Activated CD8-positive, alpha-beta T cell treated with anti-CD3 and anti-CD28 coated beads for 36 hours (primary cell): ENCODE measurements around the gene MRPS25. TPM values are rescaled to one million over a fixed set of nuclear protein-coding genes. Genes with fewer than 3 reads are reported as not detected.

Experiments
- ATAC-seq: fragments of 200-7000 bp; cut with Tn5 transposase; one replicate; pipeline ENCODE4 v1.10.0; 2021; ENCODE audit warnings: mild to moderate bottlenecking, moderate library complexity
- CTCF ChIA-PET: fragments of 350-600 bp; sonication (Branson Sonifier 250); formaldehyde crosslinking; loops from one replicate; lab custom pipeline; 2021; ENCODE audit warnings: antibody characterized with exemption; lab: Charles Lee
- POLR2A ChIA-PET: fragments of 350-600 bp; sonication (Branson Sonifier 250); formaldehyde crosslinking; loops from one replicate; lab custom pipeline; 2021; ENCODE audit warnings: antibody characterized with exemption; lab: Charles Lee
- DNase-seq: peaks from one replicate; pipeline ENCODE4 v3.0.0-alpha.2; 2020
- H3K27ac Mint-ChIP-seq: one replicate; pipeline ENCODE4 v1.8.0; 2021; ENCODE audit warnings: mild to moderate bottlenecking, mixed read lengths
- H3K27me3 Mint-ChIP-seq: one replicate; pipeline ENCODE4 v1.8.0; 2021; ENCODE audit warnings: mixed read lengths
- H3K36me3 Mint-ChIP-seq: one replicate; pipeline ENCODE4 v1.8.0; 2021; ENCODE audit warnings: low read depth, mixed read lengths
- H3K4me1 Mint-ChIP-seq: one replicate; pipeline ENCODE4 v1.8.0; 2021; ENCODE audit warnings: low read depth, mixed read lengths
- H3K4me3 Mint-ChIP-seq: one replicate; pipeline ENCODE4 v1.8.0; 2021; ENCODE audit warnings: mild to moderate bottlenecking, moderate library complexity, mixed read lengths
- H3K9me3 Mint-ChIP-seq: one replicate; pipeline ENCODE4 v1.8.0; 2021; ENCODE audit warnings: mixed read lengths
- CTCF ChIP-seq: fragments of 200-600 bp; IDR thresholded peaks from one replicate; pipeline ENCODE4 v1.8.0; 2022; ENCODE audit warnings: antibody characterized with exemption, mild to moderate bottlenecking
- intact Hi-C: fragments of 100-400 bp; cut with micrococcal nuclease; formaldehyde crosslinking; loops from one replicate; pipeline ENCODE4 v1.10.0; 2022
- total RNA-seq, 2 experiments: library from RNA; stranded (reverse); gene quantifications; one replicate each; pipeline ENCODE4 v1.2.3, GENCODE V29; 2021

Gene MRPS25
- total RNA-seq, result 10 to 100 TPM; 73.9 to 78.2 TPM

DNA sequence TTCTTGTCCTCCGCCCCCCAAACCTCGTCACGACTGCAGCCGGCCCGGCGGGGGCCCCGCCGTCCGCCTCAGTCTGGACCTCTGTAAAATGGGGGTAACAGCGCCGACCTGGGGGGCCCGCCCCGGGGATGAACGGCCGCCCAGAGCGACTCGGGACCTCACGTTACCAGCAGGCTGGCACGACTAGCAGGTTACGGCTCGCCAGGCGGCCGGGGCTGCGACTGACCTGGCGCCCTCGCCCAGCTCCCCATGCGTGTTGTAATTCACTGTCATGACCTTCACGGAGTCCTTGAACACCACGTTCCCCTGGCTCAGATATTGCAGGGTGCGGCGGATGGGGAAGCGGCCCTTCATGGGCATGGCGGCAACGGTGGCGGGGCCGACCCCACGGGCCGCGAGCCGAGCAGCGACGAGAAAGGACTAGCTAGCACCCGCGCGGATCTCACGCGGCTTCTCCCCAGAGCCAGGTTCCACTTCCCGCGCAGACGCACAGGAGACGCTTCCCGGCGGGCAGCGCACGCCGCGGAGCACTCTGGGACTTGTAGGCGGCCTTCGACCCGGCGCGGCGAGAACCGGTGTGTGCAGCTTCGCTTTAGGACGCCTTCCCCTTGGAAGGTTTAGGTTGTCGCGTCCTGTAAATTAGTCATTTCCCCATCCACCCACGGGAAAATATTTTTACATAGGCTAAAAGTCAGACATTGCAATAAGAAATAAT, at the start of gene MRPS25:
Gene MRPS25 (minus strand): TSS at position 481 of the 715 bp plus-strand sequence. CDS start 121 bp downstream, at position 360.
- H3K27me3 Mint-ChIP-seq, result no peaks in the 10 kb centered on the region
- H3K9me3 Mint-ChIP-seq, result no peaks in the 10 kb centered on the region
- CTCF ChIA-PET, result interaction anchor here (0.9 to 3.0 kb wide), 8 partner anchors 11 to 45 kb away, joined by 3 to 14 read pairs (median 4); no protein-coding TSS in a partner anchor
- TF ChIP-seq CTCF, result no peak
- peak within 1 kb of the TSS; percentile 97 for H3K27ac Mint-ChIP-seq
- ATAC-seq (peak; percentile 99), DNase-seq (peak; percentile 94)
- H3K4me3 Mint-ChIP-seq, result peak within 1 kb of the TSS; percentile 96
- peaks cover 22% of the 10 kb centered on the region for H3K36me3 Mint-ChIP-seq
- intact Hi-C loops, result no loop called here
- POLR2A ChIA-PET, result interaction anchor here (0.7 to 4.5 kb wide), 13 partner anchors 9 to 144 kb away, joined by 3 to 40 read pairs (median 3); partner anchors contain the start of genes NR2C2 and RBSN
- peaks cover 16% of the 10 kb centered on the region for H3K4me1 Mint-ChIP-seq

GRCh38 chr3:15113884-15114283, 48.8 kb upstream of the MRPS25 start:
- intact Hi-C loops, result loop anchor here (10.0 kb wide), 1 partner anchor 291 kb away; no protein-coding TSS in a partner anchor
- H3K4me1 Mint-ChIP-seq, result no peaks in the 10 kb centered on the region
- peaks cover 2% of the 10 kb centered on the region for H3K27me3 Mint-ChIP-seq
- H3K36me3 Mint-ChIP-seq, result no peaks in the 10 kb centered on the region
- CTCF ChIA-PET, result interaction anchor here (0.8 to 1.8 kb wide), 3 partner anchors 15 to 291 kb away, joined by 3 to 8 read pairs (median 5); partner anchors contain the start of gene RBSN
- no peak overlapping the region for H3K4me3 Mint-ChIP-seq
- no peak for TF ChIP-seq CTCF
- H3K27ac Mint-ChIP-seq, result no peak overlapping the region
- POLR2A ChIA-PET, result no interaction called here
- DNase-seq, result no peak
- H3K9me3 Mint-ChIP-seq, result no peaks in the 10 kb centered on the region
- ATAC-seq, result no peak

GRCh38 chr3:15113471-15113870, 48.4 kb upstream of the MRPS25 start:
- TF ChIP-seq CTCF, result no peak
- no peaks in the 10 kb centered on the region for H3K9me3 Mint-ChIP-seq
- ATAC-seq (no peak), DNase-seq (no peak)
- no peak overlapping the region for H3K27ac Mint-ChIP-seq
- H3K4me1 Mint-ChIP-seq, result no peaks in the 10 kb centered on the region
- intact Hi-C loops, result loop anchor here (10.0 kb wide), 1 partner anchor 291 kb away; no protein-coding TSS in a partner anchor
- POLR2A ChIA-PET, result no interaction called here
- no peaks in the 10 kb centered on the region for H3K36me3 Mint-ChIP-seq
- H3K27me3 Mint-ChIP-seq, result peaks cover 2% of the 10 kb centered on the region
- no peak overlapping the region for H3K4me3 Mint-ChIP-seq
- CTCF ChIA-PET, result interaction anchor here (0.8 to 1.8 kb wide), 4 partner anchors 14 to 292 kb away, joined by 3 to 8 read pairs (median 4); partner anchors contain the start of gene RBSN

DNA sequence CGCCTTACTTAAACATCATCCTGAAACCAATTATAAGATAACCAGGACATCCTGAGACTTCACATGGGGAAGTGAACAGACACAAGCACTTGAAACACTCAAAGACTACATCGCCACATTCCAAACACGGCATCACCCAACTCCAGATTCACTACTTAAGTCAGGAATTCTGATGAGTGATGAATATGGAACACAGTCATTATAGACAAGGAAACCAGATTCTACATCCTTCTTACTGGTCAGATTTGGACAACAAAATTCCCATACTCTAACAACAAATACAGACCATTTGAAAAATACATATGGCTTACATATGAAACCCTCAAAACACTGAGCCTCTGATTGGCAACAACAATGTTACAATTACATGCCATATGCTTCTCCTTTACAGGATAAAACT, 46.9 kb upstream of the MRPS25 start:
- DNase-seq, result no peak
- POLR2A ChIA-PET, result no interaction called here
- CTCF ChIA-PET, result interaction anchor here (1.3 to 1.8 kb wide), 2 partner anchors 13 to 92 kb away, joined by 3 to 5 read pairs; partner anchors contain the start of gene RBSN
- peaks cover 2% of the 10 kb centered on the region for H3K4me1 Mint-ChIP-seq
- H3K27me3 Mint-ChIP-seq, result peaks cover 5% of the 10 kb centered on the region
- no peak overlapping the region for H3K4me3 Mint-ChIP-seq
- ATAC-seq, result no peak
- H3K9me3 Mint-ChIP-seq, result no peaks in the 10 kb centered on the region
- H3K36me3 Mint-ChIP-seq, result no peaks in the 10 kb centered on the region
- intact Hi-C loops, result loop anchor here (10.0 kb wide), 1 partner anchor 293 kb away; no protein-coding TSS in a partner anchor
- no peak overlapping the region for H3K27ac Mint-ChIP-seq
- no peak for TF ChIP-seq CTCF

GRCh38 chr3:15110206-15110605, 45.1 kb upstream of the MRPS25 start:
- Mint-ChIP-seq H3K4me3 (no peak overlapping the region), H3K4me1 (peaks cover 2% of the 10 kb centered on the region), H3K27me3 (peaks cover 8% of the 10 kb centered on the region), H3K36me3 (no peaks in the 10 kb centered on the region), H3K27ac (no peak overlapping the region), H3K9me3 (no peaks in the 10 kb centered on the region)
- CTCF ChIA-PET, result interaction anchor here (1.0 to 6.8 kb wide), 4 partner anchors 10 to 297 kb away, joined by 3 to 106 read pairs (median 16); partner anchors contain the start of gene CAPN7
- no peak for TF ChIP-seq CTCF
- no peak for DNase-seq
- intact Hi-C loops, result loop anchor here (10.0 kb wide), 1 partner anchor 295 kb away; no protein-coding TSS in a partner anchor
- POLR2A ChIA-PET, result interaction anchor here (0.8 kb wide), 1 partner anchor 92 kb away, joined by 3 read pairs; no protein-coding TSS in a partner anchor
- no peak for ATAC-seq
